Colonic mucosa (tissue), 4 donors: Measurements from ENCODE around the gene LRCH3. TPM values are rescaled to one million over a fixed set of nuclear protein-coding genes. Genes with fewer than 3 reads are reported as not detected.

Experiments
- DNase-seq: peaks from one replicate; pipeline ENCODE4 v3.0.0-alpha.2; 2020
- H3K27ac ChIP-seq: fragments of 200-600 bp; one replicate; pipeline ENCODE4 v1.8.0; 2021
- H3K27me3 ChIP-seq: fragments of 200-600 bp; one replicate; pipeline ENCODE4 v1.8.0; 2021
- H3K36me3 ChIP-seq: fragments of 200-600 bp; one replicate; pipeline ENCODE4 v1.8.0; 2021
- H3K4me1 ChIP-seq: fragments of 200-600 bp; one replicate; pipeline ENCODE4 v1.8.0; 2021; ENCODE audit warnings: mild to moderate bottlenecking
- H3K4me3 ChIP-seq: fragments of 200-600 bp; one replicate; pipeline ENCODE4 v1.8.0; 2021
- H3K9ac ChIP-seq, 2 donors: one replicate each; pipeline ENCODE4 v1.7.0; 2013; ENCODE audit warnings: control low read depth in 2 of 2, low read depth in 2 of 2, low read length in 2 of 2
- H3K9me3 ChIP-seq: fragments of 200-600 bp; one replicate; pipeline ENCODE4 v1.8.0; 2021
- intact Hi-C: fragments of 100-400 bp; cut with DNase I; formaldehyde crosslinking; loops from one replicate; pipeline ENCODE4 v1.14.1; 2022
- total RNA-seq, 2 donors: library from RNA; stranded (reverse); fragmentation: NEBNext Ultra II Directional in 1 of 2; extraction: Animal tissue kit (Norgen Biotek cat#: 25700) in 1 of 2; gene quantifications; one replicate each; pipeline ENCODE4 v1.2.1, GENCODE V29; 2021
- TF ChIP-seq, protein P1 (sequence below): fragments of 200-600 bp; IDR thresholded peaks from one replicate; pipeline ENCODE4 v1.8.0; 2022; ENCODE audit warnings: antibody characterized with exemption, mild to moderate bottlenecking
- donor health status: healthy.
- donor health status: DM: no; HTN: no; CAD: no.
- donor health status: DM: no; HTN: no; CAD: no.

Gene LRCH3
- total RNA-seq, 2 donors from 2014 or later, result 33.5 to 34.9 TPM

- intact Hi-C loops, result no loop called here
- H3K4me3 ChIP-seq, result no peak overlapping the region
- H3K27ac ChIP-seq, result no peak overlapping the region
- no peaks in the 10 kb centered on the region for H3K4me1 ChIP-seq
- DNase-seq, result no peak
- H3K9me3 ChIP-seq, result no peaks in the 10 kb centered on the region
- no peaks in the 10 kb centered on the region for H3K36me3 ChIP-seq
- no peaks in the 10 kb centered on the region for H3K27me3 ChIP-seq
- no peak overlapping the region for H3K9ac ChIP-seq
- TF ChIP-seq, protein P1, sequence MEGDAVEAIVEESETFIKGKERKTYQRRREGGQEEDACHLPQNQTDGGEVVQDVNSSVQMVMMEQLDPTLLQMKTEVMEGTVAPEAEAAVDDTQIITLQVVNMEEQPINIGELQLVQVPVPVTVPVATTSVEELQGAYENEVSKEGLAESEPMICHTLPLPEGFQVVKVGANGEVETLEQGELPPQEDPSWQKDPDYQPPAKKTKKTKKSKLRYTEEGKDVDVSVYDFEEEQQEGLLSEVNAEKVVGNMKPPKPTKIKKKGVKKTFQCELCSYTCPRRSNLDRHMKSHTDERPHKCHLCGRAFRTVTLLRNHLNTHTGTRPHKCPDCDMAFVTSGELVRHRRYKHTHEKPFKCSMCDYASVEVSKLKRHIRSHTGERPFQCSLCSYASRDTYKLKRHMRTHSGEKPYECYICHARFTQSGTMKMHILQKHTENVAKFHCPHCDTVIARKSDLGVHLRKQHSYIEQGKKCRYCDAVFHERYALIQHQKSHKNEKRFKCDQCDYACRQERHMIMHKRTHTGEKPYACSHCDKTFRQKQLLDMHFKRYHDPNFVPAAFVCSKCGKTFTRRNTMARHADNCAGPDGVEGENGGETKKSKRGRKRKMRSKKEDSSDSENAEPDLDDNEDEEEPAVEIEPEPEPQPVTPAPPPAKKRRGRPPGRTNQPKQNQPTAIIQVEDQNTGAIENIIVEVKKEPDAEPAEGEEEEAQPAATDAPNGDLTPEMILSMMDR, result no peak
Measured at GRCh38 chr3:197936819-197937384, 145.8 kb downstream of the LRCH3 start.

Other genes with a start within 250 kb of the LRCH3 start
- 100 to 1,000 TPM; 154 to 180 TPM for gene BDH1, start 235.3 kb upstream of the LRCH3 start, total RNA-seq
- gene RUBCN, start 54.4 kb upstream of the LRCH3 start, total RNA-seq, result 10 to 100 TPM; 16.8 to 18.7 TPM
- gene FYTTD1, start 41.4 kb upstream of the LRCH3 start, total RNA-seq, result 10 to 100 TPM; 27.1 to 37.7 TPM
- gene RPL35A, start 158.9 kb downstream of the LRCH3 start, total RNA-seq, result 100 to 1,000 TPM; 758 to 777 TPM
- gene LMLN, start 169.0 kb downstream of the LRCH3 start, total RNA-seq, result 1 to 10 TPM; 5.0 to 5.9 TPM